Measurements from ENCODE around the gene SMAD9.

DNA sequence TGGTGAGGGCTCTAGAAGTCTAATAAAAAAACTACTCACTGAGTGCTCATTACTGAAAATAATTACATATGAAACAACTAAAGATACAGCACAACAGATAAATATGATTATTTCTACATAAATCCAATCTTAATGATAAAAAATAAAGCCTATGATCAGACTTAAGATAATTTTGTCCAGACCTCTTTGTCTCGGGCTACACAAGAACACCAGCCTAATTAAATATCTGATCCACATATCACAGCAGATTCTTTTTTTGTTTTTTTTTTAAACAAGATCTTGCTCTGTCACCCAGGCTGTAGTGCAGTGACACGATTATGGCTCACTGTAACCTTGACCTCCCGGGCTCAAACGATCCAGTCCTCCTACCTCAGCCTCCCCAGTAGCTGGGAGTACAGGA, 30.3 kb upstream of the SMAD9 start:
- no peak for TF ChIP-seq POLR2AphosphoS5 (IDR thresholded peaks at IDR 0.05; ENCODE audit: low read depth, low read length)
- TF ChIP-seq JUND (IDR thresholded peaks at IDR 0.05; ENCODE audit: low read length): no peak
- TF ChIP-seq, protein P1, sequence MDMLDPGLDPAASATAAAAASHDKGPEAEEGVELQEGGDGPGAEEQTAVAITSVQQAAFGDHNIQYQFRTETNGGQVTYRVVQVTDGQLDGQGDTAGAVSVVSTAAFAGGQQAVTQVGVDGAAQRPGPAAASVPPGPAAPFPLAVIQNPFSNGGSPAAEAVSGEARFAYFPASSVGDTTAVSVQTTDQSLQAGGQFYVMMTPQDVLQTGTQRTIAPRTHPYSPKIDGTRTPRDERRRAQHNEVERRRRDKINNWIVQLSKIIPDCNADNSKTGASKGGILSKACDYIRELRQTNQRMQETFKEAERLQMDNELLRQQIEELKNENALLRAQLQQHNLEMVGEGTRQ (IDR thresholded peaks at IDR 0.05; ENCODE audit: low read length): no peak
- no peak for TF ChIP-seq CTCF (IDR thresholded peaks at IDR 0.05; ENCODE audit: control extremely low read depth in 1 of 3, insufficient read depth in 1 of 3, low read depth in 1 of 3, low read length in 3 of 3)
- no peak for TF ChIP-seq KDM1A (IDR thresholded peaks at IDR 0.05; ENCODE audit: borderline replicate concordance, low read length)
- no peak for TF ChIP-seq POLR2A (IDR thresholded peaks at IDR 0.05; ENCODE audit: control extremely low read depth in 1 of 2, low read depth in 2 of 2, low read length in 2 of 2)
- no peak for TF ChIP-seq EZH2 (IDR thresholded peaks at IDR 0.05; ENCODE audit: low read depth, low read length, severe bottlenecking)
- TF ChIP-seq EP300 (IDR thresholded peaks at IDR 0.05; ENCODE audit: borderline replicate concordance in 1 of 2, low read depth in 2 of 2, low read length in 2 of 2): no peak
